Progenitor cell of endocrine pancreas (in vitro differentiated cells): ENCODE measurements around the gene SLC52A1. TPM values are rescaled to one million over a fixed set of nuclear protein-coding genes. Genes with fewer than 3 reads are reported as not detected.
"Not testable (repeated sequence)": the region's sequence is repeated elsewhere in the genome, so short reads cannot be mapped to it uniquely, and the experiment has no call there.

ENCODE experiments used
- DNase-seq: peaks from one replicate; pipeline ENCODE4 v3.0.0; 2021; ENCODE audit warnings: low spot score; ENCODE audit not compliant: unreplicated experiment
- H3K27ac Mint-ChIP-seq: 2 replicates; pipeline ENCODE4 v1.8.0; 2021; ENCODE audit warnings: mild to moderate bottlenecking, moderate library complexity, mixed read lengths
- H3K27me3 Mint-ChIP-seq: 2 replicates; pipeline ENCODE4 v1.8.0; 2021; ENCODE audit warnings: mixed read lengths
- H3K36me3 Mint-ChIP-seq: 2 replicates; pipeline ENCODE4 v1.8.0; 2022; ENCODE audit warnings: mixed read lengths; ENCODE audit not compliant: insufficient read depth
- H3K4me1 Mint-ChIP-seq: 2 replicates; pipeline ENCODE4 v1.8.0; 2021; ENCODE audit warnings: low read depth, mixed read lengths
- H3K4me3 Mint-ChIP-seq: 2 replicates; pipeline ENCODE4 v1.8.0; 2021; ENCODE audit warnings: low read depth, mild to moderate bottlenecking, moderate library complexity, mixed read lengths
- H3K9me3 Mint-ChIP-seq: 2 replicates; pipeline ENCODE4 v1.8.0; 2021; ENCODE audit warnings: low read depth, mixed read lengths
- total RNA-seq: library from RNA; stranded (reverse); gene quantifications from 2 replicates; pipeline ENCODE4 v1.2.1, GENCODE V29; 2021
- TF ChIP-seq, protein P1 (sequence below): fragments of 200-600 bp; sonication (generic); IDR thresholded peaks from one replicate; pipeline ENCODE4 v1.5.0; 2021; ENCODE audit warnings: antibody characterized with exemption, mild to moderate bottlenecking; ENCODE audit not compliant: unreplicated experiment

The SLC52A1 gene
- total RNA-seq, 1 donor from 2014 or later: not detected

- H3K27me3 Mint-ChIP-seq: peaks cover 31% of the 10 kb centered on the region
- no peaks in the 10 kb centered on the region for H3K9me3 Mint-ChIP-seq
- peaks cover 2% of the 10 kb centered on the region for H3K4me1 Mint-ChIP-seq
- H3K27ac Mint-ChIP-seq: peak overlapping the region; percentile 81
- H3K4me3 Mint-ChIP-seq: peak overlapping the region; percentile 69
- TF ChIP-seq, protein P1, sequence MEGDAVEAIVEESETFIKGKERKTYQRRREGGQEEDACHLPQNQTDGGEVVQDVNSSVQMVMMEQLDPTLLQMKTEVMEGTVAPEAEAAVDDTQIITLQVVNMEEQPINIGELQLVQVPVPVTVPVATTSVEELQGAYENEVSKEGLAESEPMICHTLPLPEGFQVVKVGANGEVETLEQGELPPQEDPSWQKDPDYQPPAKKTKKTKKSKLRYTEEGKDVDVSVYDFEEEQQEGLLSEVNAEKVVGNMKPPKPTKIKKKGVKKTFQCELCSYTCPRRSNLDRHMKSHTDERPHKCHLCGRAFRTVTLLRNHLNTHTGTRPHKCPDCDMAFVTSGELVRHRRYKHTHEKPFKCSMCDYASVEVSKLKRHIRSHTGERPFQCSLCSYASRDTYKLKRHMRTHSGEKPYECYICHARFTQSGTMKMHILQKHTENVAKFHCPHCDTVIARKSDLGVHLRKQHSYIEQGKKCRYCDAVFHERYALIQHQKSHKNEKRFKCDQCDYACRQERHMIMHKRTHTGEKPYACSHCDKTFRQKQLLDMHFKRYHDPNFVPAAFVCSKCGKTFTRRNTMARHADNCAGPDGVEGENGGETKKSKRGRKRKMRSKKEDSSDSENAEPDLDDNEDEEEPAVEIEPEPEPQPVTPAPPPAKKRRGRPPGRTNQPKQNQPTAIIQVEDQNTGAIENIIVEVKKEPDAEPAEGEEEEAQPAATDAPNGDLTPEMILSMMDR: peak; percentile 68
- no peaks in the 10 kb centered on the region for H3K36me3 Mint-ChIP-seq
- DNase-seq: peak; percentile 79
Measured at GRCh38 chr17:5031365-5032082, 3.7 kb downstream of the SLC52A1 start.

DNA sequence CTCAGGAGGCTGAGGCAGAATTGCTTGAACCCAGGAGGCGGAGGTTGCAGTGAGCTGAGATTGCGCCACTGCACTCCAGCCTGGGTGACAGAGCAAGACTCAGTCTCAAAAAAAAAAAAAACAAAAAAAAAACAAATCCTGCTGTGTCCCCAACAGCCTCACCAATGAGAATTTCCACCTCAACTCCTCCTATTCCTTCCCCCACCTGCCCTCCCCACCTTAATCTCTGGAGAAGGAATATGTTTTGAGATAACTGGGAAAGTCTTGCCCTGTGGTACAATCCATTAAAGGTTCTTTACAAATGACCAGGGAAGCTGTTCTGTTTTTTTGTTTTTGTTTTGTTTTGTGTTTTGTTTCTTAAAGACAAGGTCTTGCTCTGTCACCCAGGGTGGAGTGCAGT, 5.1 kb downstream of the SLC52A1 start:
- not testable (repeated sequence) for H3K4me3 Mint-ChIP-seq, H3K4me1 Mint-ChIP-seq, H3K36me3 Mint-ChIP-seq, H3K27ac Mint-ChIP-seq, DNase-seq, H3K9me3 Mint-ChIP-seq
- H3K27me3 Mint-ChIP-seq: peaks cover 31% of the 10 kb centered on the region

DNA sequence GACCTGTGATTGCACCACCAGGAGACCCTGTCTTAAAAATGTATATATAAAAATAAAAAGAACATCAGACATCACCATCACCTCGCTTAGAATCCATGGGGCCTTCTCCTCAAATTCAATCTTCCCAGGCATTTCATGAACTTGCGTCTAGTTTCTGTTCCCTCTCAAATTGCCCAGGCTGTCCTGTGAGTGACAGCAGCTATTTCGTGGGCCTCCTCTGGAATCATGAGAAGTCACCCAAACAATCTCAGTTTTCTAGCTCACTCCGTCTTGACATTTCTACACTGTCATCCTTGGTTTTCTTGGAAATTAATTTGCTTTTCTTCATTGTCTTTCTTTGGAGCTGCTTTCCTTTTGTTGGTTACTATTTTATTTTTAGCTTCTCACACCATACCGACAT, 7.3 kb downstream of the SLC52A1 start:
- DNase-seq: no peak
- Mint-ChIP-seq H3K9me3 (no peaks in the 10 kb centered on the region), H3K27ac (no peak overlapping the region), H3K27me3 (peaks cover 19% of the 10 kb centered on the region), H3K4me3 (no peak overlapping the region), H3K36me3 (peaks cover 8% of the 10 kb centered on the region), H3K4me1 (peaks cover 2% of the 10 kb centered on the region)
- TF ChIP-seq, protein P1: no peak

DNA sequence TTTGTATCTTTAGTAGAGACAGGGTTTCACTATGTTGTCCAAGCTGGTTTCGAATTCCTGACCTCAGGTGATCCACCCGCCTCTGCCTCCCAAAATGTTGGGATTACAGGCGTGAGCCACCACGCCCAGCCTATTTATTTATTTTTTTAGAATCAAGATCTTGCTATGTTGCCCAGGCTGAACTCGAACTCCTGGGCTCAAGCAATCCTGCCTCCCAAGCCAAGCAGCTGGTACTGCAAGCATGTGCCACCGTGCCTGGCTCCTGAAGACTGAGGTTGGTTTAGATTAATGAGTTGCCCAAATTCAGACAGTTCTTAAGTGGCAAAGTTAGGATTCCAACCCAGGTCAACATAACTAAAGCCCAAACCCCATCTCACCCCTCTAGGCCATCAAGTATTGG, 7.9 kb downstream of the SLC52A1 start:
- Mint-ChIP-seq H3K4me3 (no peak overlapping the region), H3K36me3 (peaks cover 12% of the 10 kb centered on the region), H3K27ac (no peak overlapping the region), H3K4me1 (peaks cover 2% of the 10 kb centered on the region), H3K9me3 (no peaks in the 10 kb centered on the region), H3K27me3 (peaks cover 19% of the 10 kb centered on the region)
- TF ChIP-seq, protein P1: no peak
- DNase-seq: no peak

GRCh38 chr17:5024604-5025003, 10.6 kb downstream of the SLC52A1 start:
- H3K27ac Mint-ChIP-seq: no peak overlapping the region

More at GRCh38 chr17:5024604-5025003, 10.6 kb downstream of the SLC52A1 start:
- Mint-ChIP-seq H3K4me3 (no peak overlapping the region), H3K4me1 (no peaks in the 10 kb centered on the region), H3K9me3 (no peaks in the 10 kb centered on the region), H3K27me3 (peaks cover 4% of the 10 kb centered on the region), H3K36me3 (peaks cover 21% of the 10 kb centered on the region)
- no peak for DNase-seq
- TF ChIP-seq, protein P1: no peak
